DMS153 treated with DMSO at 0.1 percent for 48 hours (cell line): ENCODE measurements around the gene PRPF6.

Experiments used
- DNase-seq: peaks from one replicate; lab custom pipeline; 2025; ENCODE audit not compliant: unreplicated experiment; lab: John Stamatoyannopoulos, UW

PRPF6 gene

DNA sequence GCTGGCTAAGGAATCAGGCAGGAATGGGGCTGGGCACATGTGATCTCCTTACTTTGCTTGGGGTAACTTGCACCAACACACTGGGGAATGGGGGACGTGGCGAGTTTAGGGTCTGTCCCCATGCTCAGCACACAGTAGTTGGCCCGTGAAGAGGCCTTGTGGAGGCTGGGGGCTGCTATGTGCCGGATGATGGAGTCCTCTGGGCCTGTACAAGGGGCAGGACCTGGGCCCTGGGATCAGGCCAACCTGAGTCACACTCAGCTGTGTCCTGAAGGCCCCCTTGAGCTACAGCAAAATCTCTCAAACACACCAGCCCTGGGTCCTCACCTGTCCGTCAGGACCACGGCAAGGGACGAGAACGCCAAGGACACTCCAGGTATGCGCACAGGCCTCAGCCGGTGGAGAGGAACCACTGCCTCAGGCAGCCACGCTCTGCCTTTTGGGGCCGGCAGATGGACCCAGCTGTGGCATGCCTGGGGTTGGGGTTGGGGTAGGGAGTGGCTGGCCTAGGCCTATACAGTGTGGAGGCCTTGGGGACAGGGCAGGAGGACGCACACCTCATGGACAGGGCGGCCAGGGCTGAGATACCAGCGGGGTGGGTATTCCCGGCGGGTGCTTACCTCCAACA lies 35.8 kb upstream of the PRPF6 start:
- no peak for DNase-seq

DNA sequence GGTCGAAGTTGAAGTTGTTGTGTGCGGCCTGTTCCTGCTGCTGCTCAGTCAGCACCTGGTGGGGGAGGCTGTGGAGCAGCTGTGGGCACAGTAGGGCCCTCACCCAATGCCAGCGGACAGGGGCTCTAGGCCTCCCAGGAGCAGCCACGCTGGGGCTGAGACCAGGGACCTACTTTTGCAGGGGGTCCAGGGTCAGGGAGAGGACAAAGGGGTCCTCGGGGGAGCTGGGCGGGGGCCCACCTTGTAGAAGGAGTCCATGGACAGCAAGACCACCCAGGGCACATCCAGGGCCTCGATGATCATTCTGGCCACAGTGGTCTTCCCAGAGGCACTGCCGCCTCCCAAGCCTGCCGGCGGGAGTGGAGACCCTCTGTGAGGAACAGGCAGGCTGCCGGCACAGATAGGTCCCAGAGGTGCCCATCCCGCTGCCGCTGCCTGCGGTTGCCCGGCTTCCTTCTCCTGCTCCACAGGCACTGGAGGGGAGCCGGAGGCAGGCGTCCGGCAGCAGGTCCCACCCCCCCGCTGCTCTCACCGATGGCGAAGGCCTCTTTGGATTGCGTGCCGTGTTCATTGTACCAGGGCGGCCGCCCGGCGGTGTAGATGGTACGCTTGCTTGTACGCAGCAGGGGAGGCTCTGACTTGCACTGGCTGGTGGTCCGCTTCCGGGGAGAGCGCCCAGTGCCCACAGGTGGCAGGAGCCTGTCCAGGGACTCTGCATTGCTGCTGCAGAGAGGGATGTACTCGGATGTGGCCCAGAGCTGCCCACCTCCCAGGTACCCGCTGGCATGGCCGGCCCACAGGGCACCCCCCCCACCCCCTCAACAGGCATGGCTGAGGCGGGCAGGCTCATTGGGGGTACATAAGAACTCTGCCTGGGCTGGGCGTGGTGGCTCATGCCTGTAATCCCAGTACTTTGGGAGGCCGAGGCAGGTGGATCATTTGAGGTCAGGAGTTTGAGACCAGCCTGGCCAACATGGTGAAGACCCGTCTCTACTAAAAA lies 34.7 kb upstream of the PRPF6 start:
- DNase-seq, result no peak

DNA sequence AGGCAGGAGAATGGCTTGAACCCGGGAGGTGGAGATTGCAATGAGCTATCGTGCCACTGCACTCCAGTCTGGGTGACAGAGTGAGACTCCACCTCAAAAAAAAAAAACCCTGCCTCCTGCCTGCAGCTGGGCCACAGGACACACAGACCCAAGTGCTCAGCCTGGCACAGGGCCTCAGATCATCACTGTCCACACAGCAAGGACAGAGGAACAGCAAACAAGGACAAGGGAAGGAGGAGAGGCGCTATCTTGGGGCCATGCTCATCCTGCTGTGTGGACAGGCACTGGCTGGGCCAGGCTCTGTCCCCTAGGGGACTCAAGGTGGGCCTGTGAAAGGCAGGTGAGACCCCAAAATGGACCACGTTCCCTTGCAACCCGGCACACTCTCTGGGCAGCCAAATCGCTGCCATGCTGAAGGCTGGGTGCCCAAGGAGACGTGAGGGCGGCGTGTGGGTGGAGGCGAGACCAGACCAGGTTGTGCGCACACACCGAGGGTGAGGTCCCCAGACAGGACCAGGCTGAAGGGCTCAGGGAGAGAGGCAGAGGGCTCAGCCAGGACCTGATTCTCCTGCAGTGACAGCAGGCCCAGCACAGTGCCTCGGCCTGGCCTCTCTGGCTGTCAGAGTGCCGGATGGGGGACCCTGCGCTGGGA lies 33.8 kb upstream of the PRPF6 start:
- no peak for DNase-seq

DNA sequence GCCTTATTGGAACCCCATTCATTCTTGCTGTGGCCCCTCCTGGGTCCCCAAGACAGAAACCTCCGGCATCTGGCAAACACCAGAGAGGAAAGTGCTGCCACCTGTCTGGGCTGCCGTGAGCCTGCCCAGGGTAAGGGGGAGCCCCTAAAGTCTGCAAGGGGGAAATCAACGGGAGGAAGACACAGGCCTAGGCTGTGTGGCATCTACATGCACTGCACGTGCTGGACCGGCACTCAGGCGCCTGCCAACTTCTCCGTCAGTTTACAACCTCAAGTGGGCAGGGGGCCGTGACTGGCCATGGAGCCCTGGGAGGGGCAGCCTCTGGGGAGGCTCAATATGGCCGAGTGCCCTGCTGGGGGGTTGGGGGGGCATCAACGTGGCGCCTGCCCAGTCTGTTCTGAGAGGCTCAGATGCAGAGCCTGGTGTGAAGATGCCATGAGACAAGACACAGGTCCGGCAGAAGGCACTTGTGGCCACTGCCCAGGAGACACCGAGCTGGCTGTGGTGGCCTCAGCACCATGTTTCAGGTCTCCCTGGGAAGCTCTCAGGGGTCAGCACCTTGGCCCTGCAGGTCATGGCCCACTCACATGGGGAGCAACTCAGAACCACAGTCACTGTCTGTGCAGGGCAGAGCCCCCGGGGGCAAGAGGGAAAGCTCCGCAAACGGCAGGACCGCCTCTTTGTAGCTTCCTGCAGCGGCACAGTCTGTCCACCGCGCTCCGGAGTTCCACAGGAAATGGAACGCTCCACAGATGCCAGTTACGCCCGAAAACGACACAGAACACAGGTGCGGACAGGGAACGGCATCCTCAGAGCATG lies 33.1 kb upstream of the PRPF6 start:
- peak; percentile 52 for DNase-seq

DNA sequence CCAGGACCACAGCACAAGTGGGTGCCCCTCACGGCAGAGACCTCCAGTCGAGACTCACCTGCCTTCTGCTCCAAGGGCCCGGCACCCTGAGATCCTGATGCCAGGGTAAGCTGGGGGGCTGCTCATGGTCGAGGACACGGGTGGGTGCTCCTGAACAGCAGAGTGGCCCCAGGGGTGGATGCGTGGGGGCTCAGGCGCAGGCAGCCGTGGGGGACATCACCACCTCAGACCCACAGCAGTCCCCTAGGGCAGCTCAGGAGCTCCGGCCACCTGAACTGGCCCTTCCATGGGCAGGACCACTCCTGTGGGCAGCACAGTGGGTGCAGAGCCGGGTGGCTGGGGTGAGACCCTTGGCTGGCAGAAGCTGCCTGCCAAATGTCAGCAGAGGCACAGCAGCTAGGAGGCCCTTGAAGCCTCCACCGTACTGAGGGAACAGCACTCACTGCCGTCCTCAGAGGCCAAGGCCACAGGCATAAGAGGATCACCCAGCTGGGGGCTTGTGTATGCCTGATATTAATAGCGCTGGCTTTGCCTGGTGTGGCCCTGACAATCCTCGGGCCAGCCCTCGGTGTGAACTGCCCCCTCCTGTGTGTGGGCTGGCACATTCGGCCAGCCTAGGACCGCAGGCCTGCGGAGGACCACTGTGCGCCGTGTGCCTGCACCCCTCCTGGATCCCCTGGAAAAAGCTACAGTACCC lies 30.1 kb upstream of the PRPF6 start:
- no peak for DNase-seq

DNA sequence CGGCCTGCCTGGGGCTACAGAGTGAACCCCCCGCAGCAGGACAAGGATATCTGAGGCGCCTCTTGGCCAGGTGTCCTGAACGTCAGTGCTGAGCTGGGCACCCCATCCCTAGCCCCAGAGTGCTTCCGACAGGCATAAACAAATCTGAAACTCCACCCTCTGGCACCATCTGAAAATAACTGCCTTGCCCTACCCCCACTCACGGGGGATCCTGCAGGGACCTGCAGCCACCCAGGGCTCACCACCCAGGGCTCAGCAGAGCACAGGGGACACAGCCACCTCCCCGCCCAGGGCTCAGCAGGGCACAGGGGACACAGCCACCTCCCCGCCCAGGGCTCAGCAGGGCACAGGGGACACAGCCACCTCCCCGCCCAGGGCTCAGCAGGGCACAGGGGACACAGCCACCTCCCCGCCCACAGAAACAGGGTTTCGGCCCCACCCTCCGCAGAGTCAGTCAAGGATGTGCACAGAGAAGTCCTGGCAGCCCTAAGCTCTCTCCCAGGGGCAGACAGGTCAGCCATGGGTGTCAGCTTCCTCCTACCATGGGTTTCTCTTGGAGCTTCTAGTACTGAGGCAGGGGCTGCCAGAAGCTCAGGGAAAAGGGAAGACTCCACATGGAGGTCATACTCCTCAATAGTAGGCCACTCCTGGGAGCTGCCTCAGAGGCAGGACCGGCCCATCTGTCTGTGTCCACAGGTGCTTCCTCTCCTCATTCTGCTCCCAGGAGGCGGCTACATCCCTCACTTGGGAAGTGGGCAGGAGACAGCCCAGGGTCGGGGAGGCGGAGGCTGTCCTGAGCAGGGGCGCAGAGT lies 29.3 kb upstream of the PRPF6 start:
- DNase-seq, result no peak

DNA sequence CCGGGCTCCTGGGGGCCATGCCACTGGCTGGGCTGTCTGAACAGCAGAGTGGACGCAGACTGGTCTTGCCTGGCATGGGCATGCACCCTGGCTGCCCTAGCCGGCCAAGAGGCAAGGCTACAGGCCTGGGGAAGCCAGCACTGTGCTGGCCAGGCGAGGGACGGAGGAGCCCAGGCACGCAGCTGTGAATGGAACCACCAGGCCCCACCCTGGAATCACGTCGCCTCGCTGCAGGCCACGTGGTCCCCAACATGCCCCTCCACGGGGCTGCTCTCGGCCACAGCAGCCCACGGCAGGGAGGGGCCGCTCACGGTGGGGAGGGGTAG lies 28.8 kb upstream of the PRPF6 start:
- no peak for DNase-seq

DNA sequence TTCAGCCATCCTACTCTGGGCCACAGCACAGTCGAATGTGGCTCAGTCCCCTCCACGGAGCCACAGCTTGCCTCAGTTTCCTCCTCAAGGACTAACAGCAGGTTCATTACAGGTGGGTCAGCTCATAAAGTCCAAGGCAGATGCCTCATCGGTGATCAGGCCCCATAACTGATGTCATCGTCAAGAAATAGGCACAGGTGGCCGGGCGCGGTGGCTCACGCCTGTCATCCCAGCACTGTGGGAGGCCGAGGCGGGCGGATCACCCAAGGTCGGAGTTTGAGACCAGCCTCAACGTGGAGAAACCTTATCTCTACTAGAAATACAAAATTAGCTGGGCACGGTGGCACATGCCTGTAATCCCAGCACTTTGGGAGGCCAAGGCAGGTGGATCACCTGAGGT lies 28.2 kb upstream of the PRPF6 start:
- no peak for DNase-seq

DNA sequence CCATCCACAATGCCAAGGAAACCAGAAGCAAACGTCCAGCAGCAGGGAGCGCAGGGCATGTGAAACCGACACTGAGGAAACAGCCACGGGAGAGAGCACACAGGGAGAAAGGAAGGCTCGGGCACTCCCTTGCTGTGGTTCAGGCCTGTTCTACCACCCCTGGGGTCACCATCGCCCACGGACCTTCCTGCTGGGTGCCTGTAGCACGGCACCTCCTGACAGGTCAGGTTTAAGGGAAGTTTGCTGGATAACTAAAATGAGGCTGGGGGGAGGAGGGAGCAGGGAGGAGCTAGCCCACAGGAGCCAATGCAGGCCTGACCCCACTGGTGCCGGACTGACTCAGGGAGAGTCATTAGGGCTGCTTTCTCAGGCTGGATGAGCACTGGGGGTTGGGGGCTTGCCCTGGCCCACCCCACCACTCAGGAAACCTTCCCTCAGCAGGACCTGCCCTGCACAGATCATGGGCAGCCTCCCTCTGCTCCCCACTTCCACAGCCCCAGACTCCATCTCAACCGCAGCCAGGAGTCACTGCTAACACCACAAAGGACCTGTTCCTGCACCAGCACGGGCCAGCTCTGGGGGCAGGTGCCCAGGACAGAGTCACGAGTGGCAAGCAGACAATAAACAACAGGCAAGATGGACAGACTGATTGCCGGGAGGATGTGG lies 27.0 kb upstream of the PRPF6 start:
- no peak for DNase-seq

DNA sequence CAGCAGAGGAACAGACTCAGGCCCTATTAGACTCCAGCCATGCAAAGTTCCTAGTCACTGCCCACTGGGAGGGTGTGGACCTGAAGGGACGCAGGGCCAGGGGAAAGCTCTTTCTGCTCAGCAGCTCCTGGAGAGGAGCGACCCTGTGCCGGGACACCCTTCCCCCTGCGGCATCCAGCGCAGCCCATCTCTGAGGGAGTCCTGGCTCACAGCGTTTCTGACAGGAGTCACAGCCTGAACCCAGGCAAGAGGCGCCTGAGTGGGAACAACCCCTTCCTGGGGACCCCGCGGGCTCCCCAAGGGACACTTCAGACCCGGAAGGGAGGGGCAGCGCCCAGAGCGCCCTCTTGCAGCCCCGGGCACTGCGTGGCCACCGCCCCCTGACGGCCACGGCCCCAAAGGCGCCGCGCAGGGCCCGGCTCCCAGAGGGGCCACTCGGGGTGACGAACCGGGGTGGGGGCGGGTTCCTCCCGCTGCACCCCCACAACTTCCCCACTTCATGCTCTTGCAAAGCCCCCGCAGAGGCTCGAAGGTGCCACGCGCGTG lies 25.6 kb upstream of the PRPF6 start:
- no peak for DNase-seq

DNA sequence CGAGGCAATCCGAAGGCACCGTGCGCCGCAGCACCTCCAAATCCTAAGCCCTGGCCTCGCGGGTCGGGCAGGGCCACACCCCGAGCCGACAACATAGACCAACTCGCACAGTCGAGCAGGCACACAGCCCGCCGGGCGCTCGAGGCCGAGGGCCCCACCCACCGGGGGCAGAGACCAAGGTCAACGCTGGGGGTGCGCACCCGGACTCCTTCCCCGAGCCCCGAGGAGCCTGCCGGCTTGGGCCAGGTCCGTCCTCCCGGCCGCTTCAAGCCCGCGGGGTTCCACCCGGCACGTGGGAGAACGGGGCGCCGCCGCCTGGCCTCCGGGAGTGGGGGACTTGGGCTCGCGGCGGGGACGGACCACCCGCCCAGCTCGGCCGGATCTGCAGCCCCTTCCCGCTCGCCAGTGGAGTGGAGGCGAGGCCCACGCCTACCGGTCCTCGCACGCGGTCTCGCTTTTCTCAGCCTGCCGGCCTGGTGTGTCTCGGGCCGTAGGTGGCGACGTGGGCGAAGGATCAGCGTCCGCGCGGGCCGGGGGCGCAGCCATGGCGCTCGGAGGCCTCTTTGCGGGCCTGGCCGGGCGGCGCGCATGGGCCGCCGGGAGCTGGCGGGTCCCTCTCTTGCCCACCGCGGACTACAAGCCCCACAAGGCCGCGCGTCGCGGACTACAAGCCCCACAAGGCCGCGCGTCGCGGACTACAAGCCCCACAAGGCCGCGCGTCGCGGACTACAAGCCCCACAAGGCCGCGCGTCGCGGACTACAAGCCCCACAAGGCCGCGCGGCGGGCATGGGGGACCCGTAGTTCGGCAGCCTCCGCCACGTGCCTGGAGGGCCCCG lies 24.9 kb upstream of the PRPF6 start, which contains the start of gene UCKL1:
TSS of gene UCKL1 (minus strand) at position 590 of the 837 bp plus-strand sequence. CDS start at position 546, 44 bp downstream.
- peak; percentile 57 for DNase-seq

DNA sequence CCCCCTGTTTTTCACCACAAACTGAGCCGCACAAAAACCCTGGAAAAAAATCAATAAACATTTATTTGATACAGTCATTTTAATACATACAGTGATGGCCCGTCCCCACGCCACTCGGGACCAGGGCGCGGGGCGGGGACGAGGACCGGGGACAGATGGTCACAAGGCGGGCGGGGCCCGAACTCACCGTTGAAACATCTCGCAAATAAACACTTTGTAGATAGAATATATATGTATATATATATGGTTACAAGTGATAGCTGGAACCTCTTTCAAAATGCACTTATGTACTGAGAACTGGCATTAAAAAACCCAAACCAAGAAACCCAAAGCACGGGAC lies 24.3 kb upstream of the PRPF6 start:
- DNase-seq, result no peak

DNA sequence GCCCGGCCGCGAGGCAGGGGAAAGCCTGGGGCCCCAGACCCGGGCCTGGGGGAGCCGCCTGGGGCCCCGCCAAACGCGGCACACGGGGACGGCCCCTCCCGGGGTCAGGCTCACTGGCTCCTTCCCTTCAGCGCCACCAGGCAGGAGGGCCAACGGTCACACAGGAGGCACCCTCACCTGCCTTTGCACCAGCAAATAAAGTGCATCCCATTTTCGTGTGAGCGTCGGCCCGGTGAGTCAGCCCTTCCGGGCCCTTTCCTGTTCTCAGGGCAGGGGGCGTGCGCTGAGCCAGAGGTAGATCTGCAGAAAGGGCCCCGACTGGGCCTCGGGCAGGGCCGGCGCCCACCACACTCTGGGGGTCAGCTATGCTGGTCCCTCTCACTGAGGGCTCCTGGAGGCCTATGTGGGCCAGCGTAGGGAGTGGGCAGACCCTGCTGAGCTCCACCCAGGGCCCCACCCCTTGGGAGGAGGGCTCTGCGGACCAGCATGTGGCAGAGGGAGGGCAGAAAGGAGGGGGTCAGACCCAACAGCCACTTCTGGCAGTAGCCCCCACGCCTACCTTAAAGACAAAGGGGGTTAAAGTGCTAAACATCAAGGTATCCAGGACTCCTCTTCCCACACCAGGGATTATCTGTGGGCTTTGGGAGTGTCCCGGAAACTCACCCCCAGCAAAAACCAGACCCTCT lies 23.8 kb upstream of the PRPF6 start:
- DNase-seq, result peak; percentile 81

DNA sequence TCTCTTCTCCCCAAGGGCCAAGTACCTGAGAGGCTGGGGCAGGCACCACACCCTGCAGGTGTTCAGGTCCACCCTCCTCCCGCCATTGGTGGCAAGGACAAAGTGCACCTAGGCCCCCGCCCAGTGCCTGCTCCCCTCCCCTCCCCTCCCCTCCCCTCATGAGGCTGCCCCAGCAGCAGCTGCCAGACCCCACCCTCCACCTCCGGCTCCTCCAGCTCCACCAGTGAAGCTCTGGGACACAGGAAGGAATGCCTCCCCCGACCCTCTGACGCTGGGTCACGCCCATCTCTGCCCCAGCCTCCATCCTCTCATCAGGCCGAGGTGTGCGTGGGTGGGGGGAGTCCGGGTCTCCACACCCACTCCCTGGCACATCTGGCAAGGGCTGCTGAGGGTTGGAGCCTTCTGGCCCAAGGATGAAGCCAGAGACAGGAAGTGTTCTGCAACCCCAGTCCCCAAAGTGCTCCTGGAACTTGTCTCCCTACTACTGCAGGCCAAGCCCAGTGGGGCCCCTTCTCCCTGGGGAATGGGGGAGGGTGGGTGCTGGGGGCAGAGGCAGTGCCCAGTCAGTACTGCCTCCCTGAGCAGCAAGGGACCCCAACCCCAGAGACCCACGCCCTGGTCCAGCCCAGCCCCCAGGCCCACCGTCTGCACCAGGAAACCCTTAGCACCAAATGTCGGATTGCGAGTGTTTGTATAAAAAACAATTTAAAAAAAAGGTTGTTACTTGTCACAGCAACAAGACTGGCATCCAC lies 23.1 kb upstream of the PRPF6 start:
- DNase-seq, result peak; percentile 81

DNA sequence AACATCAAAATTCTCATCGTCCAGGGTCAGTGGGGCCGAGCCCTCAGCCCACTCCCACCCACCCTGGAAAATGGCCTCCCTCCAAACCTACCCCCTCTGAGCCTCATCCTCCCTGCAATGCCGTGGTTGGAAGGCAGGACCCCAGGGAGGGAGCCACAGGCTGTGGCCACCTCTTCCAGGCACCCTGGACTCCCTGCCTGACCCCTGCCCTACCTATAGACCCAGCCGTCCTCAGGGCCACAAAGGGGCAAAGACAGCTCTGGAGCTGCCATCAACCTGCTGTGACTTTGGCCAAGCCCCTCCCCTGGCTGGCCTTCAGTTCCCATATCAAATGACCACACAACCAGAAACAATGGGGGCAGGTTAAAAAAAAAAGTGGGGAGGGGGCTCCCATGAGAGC lies 22.5 kb upstream of the PRPF6 start:
- no peak for DNase-seq

DNA sequence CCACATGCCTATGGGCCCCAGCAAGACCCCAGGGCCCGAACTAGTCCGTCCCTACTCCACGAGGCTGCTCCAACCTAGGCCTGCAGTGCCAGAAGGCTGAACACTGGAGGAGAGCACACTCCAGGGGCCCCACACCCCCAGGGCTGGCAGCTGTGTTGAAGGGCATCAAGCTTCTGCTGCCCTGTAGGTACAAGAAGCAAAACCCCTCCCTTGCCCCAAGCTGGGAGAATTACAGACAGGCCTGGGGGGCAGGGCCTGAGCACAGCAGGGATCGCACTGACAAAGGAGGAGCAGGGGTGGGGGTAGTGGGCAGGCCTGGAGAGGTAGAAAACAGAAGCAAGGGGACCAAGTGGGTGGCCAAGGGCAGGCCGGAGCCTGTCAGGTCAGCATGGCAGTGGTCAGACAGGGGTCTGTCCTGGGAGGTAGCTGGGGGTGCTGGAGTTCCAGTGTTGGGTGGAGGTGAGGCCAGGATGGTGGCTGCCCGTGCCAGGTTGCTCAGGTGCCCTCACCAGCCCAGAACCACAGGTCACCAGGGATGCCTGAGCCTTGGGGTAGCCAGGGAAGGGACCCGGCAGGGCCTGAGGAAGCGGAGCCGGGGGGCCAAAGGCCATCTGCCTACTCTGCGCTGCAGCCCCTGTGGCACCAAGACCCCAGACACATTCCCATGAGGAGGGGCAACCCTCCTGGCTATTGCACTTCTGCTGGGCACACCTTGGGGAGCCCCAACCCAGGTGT lies 21.8 kb upstream of the PRPF6 start:
- no peak for DNase-seq
